ENCODE results near the gene NXPE1. TPM values are rescaled to one million over a fixed set of nuclear protein-coding genes. Genes with fewer than 3 reads are reported as not detected.

NXPE1 gene
- total and polyA plus RNA-seq, 9 of the 15 experiments (the other 6 are each of a cell fraction or from before 2014, with no cell fraction given), result not detected

- no peak overlapping the region for H3K9ac ChIP-seq (ENCODE audit: insufficient read depth in 1 of 2, low read depth in 2 of 2, low read length in 2 of 2)
- POLR2A ChIA-PET, result no interaction called here
- ATAC-seq (no peak), DNase-seq (ENCODE audit: extremely low read depth in 1 of 4, low spot score in 3 of 4) (no peak), FAIRE-seq (no peak)
- no peaks in the 10 kb centered on the region for H3K9me1 ChIP-seq (ENCODE audit: control insufficient read depth, insufficient read depth, low read length)
- TF ChIP-seq MECOM (CRISPR knock-in tag; IDR thresholded peaks at IDR 0.05), result no peak
- no peak for TF ChIP-seq XRCC3 (IDR thresholded peaks at IDR 0.05)
- TF ChIP-seq PHF21A (IDR thresholded peaks at IDR 0.05; ENCODE audit: borderline replicate concordance, low read depth), result no peak
- TF ChIP-seq RBM25 (IDR thresholded peaks at IDR 0.05; ENCODE audit: low read depth, low read length, severe bottlenecking), result no peak
- H3K4me1 ChIP-seq (replicated peaks in 1 of 2; ENCODE audit: control insufficient read depth in 2 of 2, insufficient read depth in 2 of 2, low read length in 2 of 2), result no peaks in the 10 kb centered on the region
- in situ Hi-C loops (cut with MboI) (no loop called here), intact Hi-C loops (cut with micrococcal nuclease) (no loop called here)
- no peak overlapping the region for H3K4me3 ChIP-seq
- BruUV-seq (replicated peaks), result no TSS peak
- H3K27me3 ChIP-seq (ENCODE audit: control insufficient read depth in 2 of 2, insufficient read depth in 2 of 2, low read length in 2 of 2), result no peaks in the 10 kb centered on the region
- CTCF ChIA-PET (ENCODE audit: low intra/inter-chr PET ratio), result no interaction called here
- no peak overlapping the region for H2AFZ ChIP-seq (ENCODE audit: low read depth, low read length)
- H3K36me3 ChIP-seq (ENCODE audit: control insufficient read depth, insufficient read depth, low read length), result no peaks in the 10 kb centered on the region
- H3K27ac ChIP-seq (ENCODE audit: extremely low read depth, low read depth, low read length), result no peak overlapping the region
- H3K79me2 ChIP-seq (ENCODE audit: control insufficient read depth, insufficient read depth, low read length), result no peaks in the 10 kb centered on the region
- H4K20me1 ChIP-seq (replicated peaks; ENCODE audit: control insufficient read depth, insufficient read depth, low read length), result no peaks in the 10 kb centered on the region
- WGBS (ENCODE audit: insufficient coverage, low coverage, missing lambda C conversion rate), result under 1% methylated on average over 10 of the region's 10 CpGs
- H3K4me2 ChIP-seq (ENCODE audit: insufficient read depth, low read length), result no peak overlapping the region
- H3K9me3 ChIP-seq (replicated peaks; ENCODE audit: control insufficient read depth, insufficient read depth, low read depth, low read length), result peaks cover 2% of the 10 kb centered on the region
Measured at GRCh38 chr11:114605370-114605769, 45.7 kb upstream of the NXPE1 start.

GRCh38 chr11:114604886-114605285, 45.2 kb upstream of the NXPE1 start:
- Histone ChIP-seq H3K9ac (ENCODE audit: insufficient read depth in 1 of 2, low read depth in 2 of 2, low read length in 2 of 2) (no peak overlapping the region), H3K4me1 (replicated peaks in 1 of 2; ENCODE audit: control insufficient read depth in 2 of 2, insufficient read depth in 2 of 2, low read length in 2 of 2) (no peaks in the 10 kb centered on the region), H3K27ac (ENCODE audit: extremely low read depth, low read depth, low read length) (no peak overlapping the region), H3K36me3 (ENCODE audit: control insufficient read depth, insufficient read depth, low read length) (no peaks in the 10 kb centered on the region), H3K27me3 (ENCODE audit: control insufficient read depth in 2 of 2, insufficient read depth in 2 of 2, low read length in 2 of 2) (no peaks in the 10 kb centered on the region), H3K4me2 (ENCODE audit: insufficient read depth, low read length) (no peak overlapping the region), H4K20me1 (replicated peaks; ENCODE audit: control insufficient read depth, insufficient read depth, low read length) (no peaks in the 10 kb centered on the region), H3K4me3 (no peak overlapping the region), H2AFZ (ENCODE audit: low read depth, low read length) (no peak overlapping the region), H3K79me2 (ENCODE audit: control insufficient read depth, insufficient read depth, low read length) (no peaks in the 10 kb centered on the region), H3K9me1 (ENCODE audit: control insufficient read depth, insufficient read depth, low read length) (no peaks in the 10 kb centered on the region), H3K9me3 (replicated peaks; ENCODE audit: control insufficient read depth, insufficient read depth, low read depth, low read length) (peaks cover 1% of the 10 kb centered on the region)
- ATAC-seq (no peak), FAIRE-seq (no peak), DNase-seq (ENCODE audit: extremely low read depth in 1 of 4, low spot score in 3 of 4) (no peak)
- BruUV-seq (replicated peaks), result no TSS peak
- intact Hi-C loops (cut with micrococcal nuclease) (no loop called here), in situ Hi-C loops (cut with MboI) (no loop called here)
- TF ChIP-seq BCL6 (CRISPR knock-in tag; IDR thresholded peaks at IDR 0.05) (no peak), ZNF232 (CRISPR knock-in tag; IDR thresholded peaks at IDR 0.05) (no peak), ZNF696 (CRISPR knock-in tag; conservative IDR thresholded peaks at IDR 0.05) (no peak), ARID1B (IDR thresholded peaks at IDR 0.05) (no peak), ELF1 (tag; IDR thresholded peaks at IDR 0.05) (no peak), ZNF395 (CRISPR knock-in tag; IDR thresholded peaks at IDR 0.05) (no peak)
- WGBS (ENCODE audit: insufficient coverage, low coverage, missing lambda C conversion rate), result 2% methylated on average over 5 of the region's 5 CpGs
- ChIA-PET CTCF (ENCODE audit: low intra/inter-chr PET ratio) (no interaction called here), POLR2A (no interaction called here)

Measured in K562 (cell line).